HepG2 (cell line): ENCODE measurements around the gene MORN5. TPM values are rescaled to one million over a fixed set of nuclear protein-coding genes. Genes with fewer than 3 reads are reported as not detected.

Source experiments
- AHDC1 ChIP-seq: sonication (generic); formaldehyde crosslinking; IDR thresholded peaks from 2 replicates; pipeline ENCODE4 v1.5.1; 2020; ENCODE audit warnings: mild to moderate bottlenecking, missing genetic modification reagents, borderline replicate concordance
- CEBPB ChIP-seq: IDR thresholded peaks from 2 replicates; pipeline ENCODE4 v1.6.1; 2011; ENCODE audit warnings: low read depth, low read length, improper control_type of control experiment, borderline replicate concordance
- CEBPZ ChIP-seq: IDR thresholded peaks from 2 replicates; pipeline ENCODE4 v1.6.1; 2012; ENCODE audit warnings: low read length, improper control_type of control experiment
- MTF1 ChIP-seq: sonication (generic); formaldehyde crosslinking; IDR thresholded peaks from 2 replicates; pipeline ENCODE4 v1.5.0; 2020; ENCODE audit warnings: missing genetic modification reagents
- MXD1 ChIP-seq: sonication (generic); formaldehyde crosslinking; IDR thresholded peaks from 2 replicates; pipeline ENCODE4 v1.4.0; 2020; ENCODE audit warnings: mild to moderate bottlenecking, missing genetic modification reagents
- NBN ChIP-seq: fragments of 450-650 bp; conservative IDR thresholded peaks from 2 replicates; pipeline ENCODE4 v1.6.1; 2017
- PAF1 ChIP-seq: IDR thresholded peaks from 2 replicates; pipeline ENCODE4 v1.6.1; 2016; ENCODE audit warnings: missing genetic modification reagents, missing compliant biosample characterization
- RNF219 ChIP-seq: sonication (generic); formaldehyde crosslinking; IDR thresholded peaks from 2 replicates; pipeline ENCODE4 v1.5.0; 2020; ENCODE audit warnings: mild to moderate bottlenecking, missing genetic modification reagents
- SMARCC2 ChIP-seq: fragments of 450-650 bp; IDR thresholded peaks from 2 replicates; pipeline ENCODE4 v1.6.1; 2017; ENCODE audit warnings: antibody characterized with exemption, mild to moderate bottlenecking
- ZGPAT ChIP-seq: IDR thresholded peaks from 2 replicates; pipeline ENCODE4 v1.6.1; 2016; ENCODE audit warnings: mild to moderate bottlenecking
- ZNF30 ChIP-seq: sonication (generic); formaldehyde crosslinking; IDR thresholded peaks from 2 replicates; pipeline ENCODE4 v1.5.0; 2020; ENCODE audit warnings: mild to moderate bottlenecking, missing genetic modification reagents
- ZNF543 ChIP-seq: sonication (generic); formaldehyde crosslinking; IDR thresholded peaks from 2 replicates; pipeline ENCODE4 v1.4.0; 2020; ENCODE audit warnings: mild to moderate bottlenecking, missing genetic modification reagents
- ZNF576 ChIP-seq: sonication (generic); formaldehyde crosslinking; IDR thresholded peaks from 2 replicates; pipeline ENCODE4 v1.4.0; 2020; ENCODE audit warnings: mild to moderate bottlenecking, missing genetic modification reagents
- ZNF619 ChIP-seq: sonication (generic); formaldehyde crosslinking; IDR thresholded peaks from 2 replicates; pipeline ENCODE4 v1.4.0; 2020; ENCODE audit warnings: mild to moderate bottlenecking, missing genetic modification reagents
- ZNF670 ChIP-seq: sonication (generic); formaldehyde crosslinking; IDR thresholded peaks from 2 replicates; pipeline ENCODE4 v1.8.0; 2022; ENCODE audit warnings: mild to moderate bottlenecking, missing genetic modification reagents, borderline replicate concordance
- polyA plus RNA-seq, 8 experiments: library from polyadenylated mRNA; depleted of rRNA in 3 of 8; stranded (reverse) in 7 of 8; unstranded in 1 of 8; fragments of >200 nt; fragmentation: Illumina TruSeq in 4 of 8; extraction: Trizol in 4 of 8; gene quantifications; 2 replicates each; pipeline versions ENCODE4 v1.2.1 to v1.2.3, GENCODE V29; 2011 to 2016; ENCODE audit warnings: low read depth in 4 of 8, missing spikeins in 1 of 8, mixed read lengths in 1 of 8; ENCODE audit not compliant: insufficient read depth in 1 of 8
- total RNA-seq, 5 experiments: library from RNA; depleted of rRNA; stranded (reverse); fragments of >200 nt; fragmentation: Illumina TruSeq; extraction: Trizol; gene quantifications; 2 replicates each; pipeline ENCODE4 v1.2.3, GENCODE V29; 2016; ENCODE audit warnings: low read depth in 1 of 5

MORN5 gene
- total and polyA plus RNA-seq, 2 of the 13 experiments (the other 11 are each of a cell fraction or from before 2014, with no cell fraction given), result not detected

GRCh38 chr9:122213589-122214413 lies 54.1 kb downstream of the MORN5 start (continued):
- no peak for TF ChIP-seq AHDC1 (CRISPR knock-in tag)
- peak; percentile 64; the same call in 1 of the 2 replicates for TF ChIP-seq ZNF30 (CRISPR knock-in tag)
- no peak for TF ChIP-seq CEBPZ
- TF ChIP-seq RNF219 (CRISPR knock-in tag), result no peak
- TF ChIP-seq SMARCC2, result no peak
- TF ChIP-seq ZNF576, result no peak
- TF ChIP-seq NBN, result no peak
- no peak for TF ChIP-seq PAF1 (CRISPR knock-in tag)
- TF ChIP-seq MXD1 (CRISPR knock-in tag), result peak; percentile 68; the same call in 1 of the 2 replicates
- no peak for TF ChIP-seq ZNF619
- 0 out of 2 replicates have a peak, but pooled peaks have one; percentile 47 for TF ChIP-seq MTF1
- 0 out of 2 replicates have a peak, but pooled peaks have one; percentile 48 for TF ChIP-seq ZNF543 (CRISPR knock-in tag)
- no peak for TF ChIP-seq CEBPB
- TF ChIP-seq ZNF670 (CRISPR knock-in tag), result no peak
- peak; percentile 69; the same call in 1 of the 2 replicates for TF ChIP-seq ZGPAT (CRISPR knock-in tag)
